Measurements from ENCODE around the gene VIT. TPM values are rescaled to one million over a fixed set of nuclear protein-coding genes. Genes with fewer than 3 reads are reported as not detected.

VIT gene
- polyA plus RNA-seq, 3 donors = not detected

DNA sequence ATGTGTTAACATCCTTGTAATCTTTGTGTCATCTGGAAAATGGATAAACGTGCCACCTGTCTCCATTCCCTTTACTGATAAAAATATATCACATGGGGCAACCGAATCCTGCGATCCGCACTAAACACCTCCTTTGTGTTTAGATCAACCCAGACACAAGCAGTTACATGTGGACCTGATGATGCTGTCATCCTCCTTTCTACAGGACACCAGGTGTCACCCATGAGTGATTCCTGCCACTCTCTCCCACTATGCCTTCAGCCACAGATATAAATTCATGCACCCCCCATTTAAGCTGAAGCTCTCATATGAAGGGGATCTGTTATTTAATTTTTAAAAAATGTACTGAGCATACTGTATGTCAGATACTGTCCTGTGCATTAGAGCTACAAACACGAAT is 81.3 kb downstream of the VIT start:
- no peak overlapping the region for H3K4me3 Mint-ChIP-seq
- no peaks in the 10 kb centered on the region for H3K9me3 ChIP-seq (replicated peaks in 1 of 2; ENCODE audit: control insufficient read depth in 1 of 2, insufficient read depth in 1 of 2, low read length in 2 of 2)

GRCh38 chr2:36779462-36779861 is 83.0 kb downstream of the VIT start:
- Histone ChIP-seq H3K4me3 (replicated peaks in 1 of 3; ENCODE audit: low read depth in 2 of 3, low read length in 3 of 3) (no peak overlapping the region), H3K27ac (ENCODE audit: low read depth in 1 of 2, low read length in 2 of 2) (no peak overlapping the region), H3K27me3 (ENCODE audit: control insufficient read depth in 2 of 2, insufficient read depth in 2 of 2, low read length in 2 of 2) (no peaks in the 10 kb centered on the region), H2AFZ (ENCODE audit: insufficient read depth, low read depth, low read length, poor library complexity, severe bottlenecking) (no peak overlapping the region), H3K79me2 (ENCODE audit: insufficient read depth, low read length) (no peaks in the 10 kb centered on the region), H3K9ac (ENCODE audit: insufficient read depth, low read length, poor library complexity, severe bottlenecking) (no peak overlapping the region), H4K20me1 (ENCODE audit: insufficient read depth, low read length) (no peaks in the 10 kb centered on the region), H3K4me2 (replicated peaks; ENCODE audit: extremely low read depth, low read length, poor library complexity, severe bottlenecking) (no peak overlapping the region), H3K36me3 (replicated peaks in 1 of 2; ENCODE audit: control insufficient read depth in 1 of 2, insufficient read depth in 2 of 2, low read length in 2 of 2) (no peaks in the 10 kb centered on the region), H3K4me1 (ENCODE audit: control insufficient read depth in 1 of 2, insufficient read depth in 2 of 2, low read length in 2 of 2) (peaks cover 11 to 12% of the 10 kb centered on the region in 2 donors), H3K9me3 (replicated peaks in 1 of 2; ENCODE audit: control insufficient read depth in 1 of 2, insufficient read depth in 1 of 2, low read length in 2 of 2) (no peaks in the 10 kb centered on the region)
- peaks cover 14% of the 10 kb centered on the region for H3K4me1 Mint-ChIP-seq
- H3K27ac Mint-ChIP-seq = no peak overlapping the region
- DNase-seq = no peak
- WGBS (ENCODE audit: insufficient coverage) = 100% methylated on average over 1 of the region's 2 CpGs
- H3K4me3 Mint-ChIP-seq = no peak overlapping the region
- H3K27me3 Mint-ChIP-seq (ENCODE audit: low read depth in 3 of 3) = peaks cover 0 to 1% (median 0%) of the 10 kb centered on the region in 3 donors
- H3K36me3 Mint-ChIP-seq = no peaks in the 10 kb centered on the region
- intact Hi-C loops (cut with micrococcal nuclease) = no loop called here
- no peaks in the 10 kb centered on the region for H3K9me3 Mint-ChIP-seq
- TF ChIP-seq, protein P1, sequence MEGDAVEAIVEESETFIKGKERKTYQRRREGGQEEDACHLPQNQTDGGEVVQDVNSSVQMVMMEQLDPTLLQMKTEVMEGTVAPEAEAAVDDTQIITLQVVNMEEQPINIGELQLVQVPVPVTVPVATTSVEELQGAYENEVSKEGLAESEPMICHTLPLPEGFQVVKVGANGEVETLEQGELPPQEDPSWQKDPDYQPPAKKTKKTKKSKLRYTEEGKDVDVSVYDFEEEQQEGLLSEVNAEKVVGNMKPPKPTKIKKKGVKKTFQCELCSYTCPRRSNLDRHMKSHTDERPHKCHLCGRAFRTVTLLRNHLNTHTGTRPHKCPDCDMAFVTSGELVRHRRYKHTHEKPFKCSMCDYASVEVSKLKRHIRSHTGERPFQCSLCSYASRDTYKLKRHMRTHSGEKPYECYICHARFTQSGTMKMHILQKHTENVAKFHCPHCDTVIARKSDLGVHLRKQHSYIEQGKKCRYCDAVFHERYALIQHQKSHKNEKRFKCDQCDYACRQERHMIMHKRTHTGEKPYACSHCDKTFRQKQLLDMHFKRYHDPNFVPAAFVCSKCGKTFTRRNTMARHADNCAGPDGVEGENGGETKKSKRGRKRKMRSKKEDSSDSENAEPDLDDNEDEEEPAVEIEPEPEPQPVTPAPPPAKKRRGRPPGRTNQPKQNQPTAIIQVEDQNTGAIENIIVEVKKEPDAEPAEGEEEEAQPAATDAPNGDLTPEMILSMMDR (IDR thresholded peaks at IDR 0.05) = no peak

More for the DNA sequence above, 81.3 kb downstream of the VIT start:
- H3K79me2 ChIP-seq (ENCODE audit: insufficient read depth, low read length) = no peaks in the 10 kb centered on the region
- H3K9me3 Mint-ChIP-seq = no peaks in the 10 kb centered on the region
- H3K27ac Mint-ChIP-seq = no peak overlapping the region
- peaks cover 11 to 12% of the 10 kb centered on the region in 2 donors for H3K4me1 ChIP-seq (ENCODE audit: control insufficient read depth in 1 of 2, insufficient read depth in 2 of 2, low read length in 2 of 2)
- H3K4me2 ChIP-seq (replicated peaks; ENCODE audit: extremely low read depth, low read length, poor library complexity, severe bottlenecking) = no peak overlapping the region
- intact Hi-C loops (cut with micrococcal nuclease) = no loop called here
- no peaks in the 10 kb centered on the region for H4K20me1 ChIP-seq (ENCODE audit: insufficient read depth, low read length)
- TF ChIP-seq, protein P1 (IDR thresholded peaks at IDR 0.05) = no peak
- no peak overlapping the region for H3K9ac ChIP-seq (ENCODE audit: insufficient read depth, low read length, poor library complexity, severe bottlenecking)
- H3K27ac ChIP-seq (ENCODE audit: low read depth in 1 of 2, low read length in 2 of 2) = no peak overlapping the region
- no peak overlapping the region for H3K4me3 ChIP-seq (replicated peaks in 1 of 3; ENCODE audit: low read depth in 2 of 3, low read length in 3 of 3)
- no peak for DNase-seq
- H3K4me1 Mint-ChIP-seq = peaks cover 14% of the 10 kb centered on the region
- no peaks in the 10 kb centered on the region for H3K27me3 ChIP-seq (ENCODE audit: control insufficient read depth in 2 of 2, insufficient read depth in 2 of 2, low read length in 2 of 2)
- H3K36me3 ChIP-seq (replicated peaks in 1 of 2; ENCODE audit: control insufficient read depth in 1 of 2, insufficient read depth in 2 of 2, low read length in 2 of 2) = no peaks in the 10 kb centered on the region
- WGBS (ENCODE audit: insufficient coverage) = 89% methylated on average over 4 of the region's 5 CpGs
- H3K27me3 Mint-ChIP-seq (ENCODE audit: low read depth in 3 of 3) = peaks cover 0 to 1% (median 0%) of the 10 kb centered on the region in 3 donors
- H3K36me3 Mint-ChIP-seq = no peaks in the 10 kb centered on the region
- H2AFZ ChIP-seq (ENCODE audit: insufficient read depth, low read depth, low read length, poor library complexity, severe bottlenecking) = no peak overlapping the region
